ENCODE results near the gene ARHGEF1. TPM values are rescaled to one million over a fixed set of nuclear protein-coding genes. Genes with fewer than 3 reads are reported as not detected.

ARHGEF1 gene
- total RNA-seq, 1 donor from 2014 or later, result 73.1 TPM

GRCh38 chr19:41935760-41936415 is 52.9 kb downstream of the ARHGEF1 start:
- Mint-ChIP-seq H3K27me3 (ENCODE audit: low read depth, unreplicated experiment) (peaks cover 49% of the 10 kb centered on the region), H3K36me3 (ENCODE audit: low read depth, unreplicated experiment) (no peaks in the 10 kb centered on the region), H3K4me3 (ENCODE audit: unreplicated experiment) (no peak overlapping the region), H3K9me3 (ENCODE audit: unreplicated experiment) (no peaks in the 10 kb centered on the region), H3K27ac (ENCODE audit: unreplicated experiment) (no peak overlapping the region), H3K4me1 (ENCODE audit: low read depth, unreplicated experiment) (peaks cover 18% of the 10 kb centered on the region)
- peaks cover 54% of the 10 kb centered on the region for H3K27me3 ChIP-seq (ENCODE audit: insufficient read depth, low read length)
- no peak overlapping the region for H3K9ac ChIP-seq (ENCODE audit: low read length)
- DNase-seq (ENCODE audit: low read depth) (no peak), FAIRE-seq (no peak)
- no peaks in the 10 kb centered on the region for H3K79me2 ChIP-seq (ENCODE audit: insufficient read depth, low read length)
- TF ChIP-seq CTCF (IDR thresholded peaks at IDR 0.05; ENCODE audit: insufficient read depth, low read depth, low read length) (no peak), EZH2 (IDR thresholded peaks at IDR 0.05; ENCODE audit: insufficient read depth, low read length) (no peak)
- H3K27ac ChIP-seq (ENCODE audit: low read depth, low read length), result no peak overlapping the region
- H3K4me1 ChIP-seq (ENCODE audit: insufficient read depth, low read length), result peaks cover 18% of the 10 kb centered on the region
- peak overlapping the region; percentile 27 for H2AFZ ChIP-seq (ENCODE audit: low read depth, low read length)
- H3K4me3 ChIP-seq (ENCODE audit: insufficient read depth, low read depth, low read length), result no peak overlapping the region
- peak overlapping the region; percentile 65 for H3K4me2 ChIP-seq (ENCODE audit: low read length)
- H3K36me3 ChIP-seq (ENCODE audit: insufficient read depth, low read length), result no peaks in the 10 kb centered on the region
- peaks cover 22% of the 10 kb centered on the region for H4K20me1 ChIP-seq (ENCODE audit: insufficient read depth, low read length)
- peaks cover 2% of the 10 kb centered on the region for H3K9me3 ChIP-seq (ENCODE audit: insufficient read depth, low read depth, low read length)

- Mint-ChIP-seq H3K4me3 (ENCODE audit: unreplicated experiment) (no peak overlapping the region), H3K27ac (ENCODE audit: unreplicated experiment) (no peak overlapping the region), H3K36me3 (ENCODE audit: low read depth, unreplicated experiment) (peaks cover under 1% of the 10 kb centered on the region), H3K4me1 (ENCODE audit: low read depth, unreplicated experiment) (peaks cover 18% of the 10 kb centered on the region), H3K27me3 (ENCODE audit: low read depth, unreplicated experiment) (peaks cover 47% of the 10 kb centered on the region), H3K9me3 (ENCODE audit: unreplicated experiment) (peaks cover 1% of the 10 kb centered on the region)
- Histone ChIP-seq H4K20me1 (ENCODE audit: insufficient read depth, low read length) (peaks cover 22% of the 10 kb centered on the region), H3K36me3 (ENCODE audit: insufficient read depth, low read length) (no peaks in the 10 kb centered on the region), H3K27ac (ENCODE audit: low read depth, low read length) (no peak overlapping the region), H3K4me2 (ENCODE audit: low read length) (peak overlapping the region; percentile 65), H3K9me3 (ENCODE audit: insufficient read depth, low read depth, low read length) (peaks cover 2% of the 10 kb centered on the region), H3K79me2 (ENCODE audit: insufficient read depth, low read length) (no peaks in the 10 kb centered on the region), H3K27me3 (ENCODE audit: insufficient read depth, low read length) (peaks cover 48% of the 10 kb centered on the region), H3K9ac (ENCODE audit: low read length) (no peak overlapping the region), H3K4me3 (ENCODE audit: insufficient read depth, low read depth, low read length) (no peak overlapping the region), H2AFZ (ENCODE audit: low read depth, low read length) (peak overlapping the region; percentile 27), H3K4me1 (ENCODE audit: insufficient read depth, low read length) (peaks cover 18% of the 10 kb centered on the region)
- FAIRE-seq, result no peak
- DNase-seq (ENCODE audit: low read depth), result no peak
- no peak for TF ChIP-seq CTCF (IDR thresholded peaks at IDR 0.05; ENCODE audit: insufficient read depth, low read depth, low read length)
- TF ChIP-seq EZH2 (IDR thresholded peaks at IDR 0.05; ENCODE audit: insufficient read depth, low read length), result no peak
Measured at GRCh38 chr19:41936416-41936850, 53.4 kb downstream of the ARHGEF1 start.

- H3K27me3 ChIP-seq (ENCODE audit: insufficient read depth, low read length), result peaks cover 43% of the 10 kb centered on the region
- H3K27ac Mint-ChIP-seq (ENCODE audit: unreplicated experiment), result no peak overlapping the region
- no peak for FAIRE-seq
Measured at GRCh38 chr19:41936961-41937360, 54.0 kb downstream of the ARHGEF1 start.

More at GRCh38 chr19:41936961-41937360, 54.0 kb downstream of the ARHGEF1 start:
- Histone ChIP-seq H3K9ac (ENCODE audit: low read length) (no peak overlapping the region), H3K4me1 (ENCODE audit: insufficient read depth, low read length) (peaks cover 18% of the 10 kb centered on the region), H3K79me2 (ENCODE audit: insufficient read depth, low read length) (no peaks in the 10 kb centered on the region), H4K20me1 (ENCODE audit: insufficient read depth, low read length) (peaks cover 22% of the 10 kb centered on the region), H2AFZ (ENCODE audit: low read depth, low read length) (no peak overlapping the region), H3K36me3 (ENCODE audit: insufficient read depth, low read length) (no peaks in the 10 kb centered on the region), H3K4me3 (ENCODE audit: insufficient read depth, low read depth, low read length) (no peak overlapping the region), H3K4me2 (ENCODE audit: low read length) (peak overlapping the region; percentile 65), H3K9me3 (ENCODE audit: insufficient read depth, low read depth, low read length) (peaks cover 2% of the 10 kb centered on the region), H3K27ac (ENCODE audit: low read depth, low read length) (no peak overlapping the region)
- peaks cover 4% of the 10 kb centered on the region for H3K36me3 Mint-ChIP-seq (ENCODE audit: low read depth, unreplicated experiment)
- H3K27me3 Mint-ChIP-seq (ENCODE audit: low read depth, unreplicated experiment), result peaks cover 46% of the 10 kb centered on the region
- TF ChIP-seq EZH2 (IDR thresholded peaks at IDR 0.05; ENCODE audit: insufficient read depth, low read length) (no peak), CTCF (IDR thresholded peaks at IDR 0.05; ENCODE audit: insufficient read depth, low read depth, low read length) (no peak)
- H3K9me3 Mint-ChIP-seq (ENCODE audit: unreplicated experiment), result peaks cover 5% of the 10 kb centered on the region
- H3K4me3 Mint-ChIP-seq (ENCODE audit: unreplicated experiment), result no peak overlapping the region
- peaks cover 18% of the 10 kb centered on the region for H3K4me1 Mint-ChIP-seq (ENCODE audit: low read depth, unreplicated experiment)
- DNase-seq (ENCODE audit: low read depth), result no peak

All from astrocyte (in vitro differentiated cells and primary cell).